ENCODE results near the gene WNT7B. TPM values are rescaled to one million over a fixed set of nuclear protein-coding genes. Genes with fewer than 3 reads are reported as not detected.

WNT7B gene
- total and polyA plus RNA-seq, 2 experiments from 2014 or later = 0.10 TPM; not detected in 1

GRCh38 chr22:45896153-45896951 is 80.6 kb downstream of the WNT7B start:
- Histone ChIP-seq H3K4me3 (no peak overlapping the region), H3K4me2 (no peak overlapping the region; the same call in 1 of the 2 replicates), H3K27me3 (ENCODE audit: insufficient read depth) (no peaks in the 10 kb centered on the region), H3K27ac (ENCODE audit: low read depth) (peak overlapping the region; percentile 55; the same call in 1 of the 2 replicates), H3K79me2 (replicated peaks; ENCODE audit: insufficient read depth) (no peaks in the 10 kb centered on the region), H2AFZ (peak overlapping the region; percentile 52; the same call in 1 of the 2 replicates), H4K20me1 (replicated peaks; ENCODE audit: insufficient read depth) (no peaks in the 10 kb centered on the region), H3K36me3 (ENCODE audit: insufficient read depth) (no peaks in the 10 kb centered on the region), H3K9me2 (ENCODE audit: insufficient read depth) (no peaks in the 10 kb centered on the region), H3K4me1 (ENCODE audit: insufficient read depth) (peaks cover 5% of the 10 kb centered on the region; the same call in 1 of the 2 replicates), H3F3A (replicated peaks; ENCODE audit: low read depth) (no peaks in the 10 kb centered on the region)
- peaks cover 16% of the 10 kb centered on the region for H3K27me3 Mint-ChIP-seq (ENCODE audit: insufficient read depth, low read depth, poor library complexity)
- no peaks in the 10 kb centered on the region for H3K36me3 Mint-ChIP-seq (ENCODE audit: low read depth)
- no peaks in the 10 kb centered on the region; the same call in 2 of the 3 replicates for H3K9me3 Mint-ChIP-seq
- ATAC-seq (peak; percentile 92), DNase-seq (ENCODE audit: low spot score) (peak; percentile 83)
- no peak overlapping the region for H3K4me3 Mint-ChIP-seq
- TF ChIP-seq NANOG (IDR thresholded peaks at IDR 0.05; ENCODE audit: borderline replicate concordance) (no peak), ZNF114 (CRISPR knock-in tag; IDR thresholded peaks at IDR 0.05) (no peak), CREB1 (CRISPR knock-in tag; IDR thresholded peaks at IDR 0.05; ENCODE audit: low read depth) (no peak), ZNF331 (CRISPR knock-in tag; IDR thresholded peaks at IDR 0.05; ENCODE audit: low read depth) (no peak), STAT1 (IDR thresholded peaks at IDR 0.05; ENCODE audit: unreplicated experiment) (no peak), POLR2AphosphoS5 (IDR thresholded peaks at IDR 0.05; ENCODE audit: low read depth) (no peak), EZH2phosphoT487 (IDR thresholded peaks at IDR 0.05; ENCODE audit: unreplicated experiment) (no peak), ETS1 (IDR thresholded peaks at IDR 0.05) (no peak), EZH2 (IDR thresholded peaks at IDR 0.05; ENCODE audit: low read depth, unreplicated experiment) (no peak), JUNB (IDR thresholded peaks at IDR 0.05; ENCODE audit: unreplicated experiment) (no peak)
- TF ChIP-seq, protein P1, sequence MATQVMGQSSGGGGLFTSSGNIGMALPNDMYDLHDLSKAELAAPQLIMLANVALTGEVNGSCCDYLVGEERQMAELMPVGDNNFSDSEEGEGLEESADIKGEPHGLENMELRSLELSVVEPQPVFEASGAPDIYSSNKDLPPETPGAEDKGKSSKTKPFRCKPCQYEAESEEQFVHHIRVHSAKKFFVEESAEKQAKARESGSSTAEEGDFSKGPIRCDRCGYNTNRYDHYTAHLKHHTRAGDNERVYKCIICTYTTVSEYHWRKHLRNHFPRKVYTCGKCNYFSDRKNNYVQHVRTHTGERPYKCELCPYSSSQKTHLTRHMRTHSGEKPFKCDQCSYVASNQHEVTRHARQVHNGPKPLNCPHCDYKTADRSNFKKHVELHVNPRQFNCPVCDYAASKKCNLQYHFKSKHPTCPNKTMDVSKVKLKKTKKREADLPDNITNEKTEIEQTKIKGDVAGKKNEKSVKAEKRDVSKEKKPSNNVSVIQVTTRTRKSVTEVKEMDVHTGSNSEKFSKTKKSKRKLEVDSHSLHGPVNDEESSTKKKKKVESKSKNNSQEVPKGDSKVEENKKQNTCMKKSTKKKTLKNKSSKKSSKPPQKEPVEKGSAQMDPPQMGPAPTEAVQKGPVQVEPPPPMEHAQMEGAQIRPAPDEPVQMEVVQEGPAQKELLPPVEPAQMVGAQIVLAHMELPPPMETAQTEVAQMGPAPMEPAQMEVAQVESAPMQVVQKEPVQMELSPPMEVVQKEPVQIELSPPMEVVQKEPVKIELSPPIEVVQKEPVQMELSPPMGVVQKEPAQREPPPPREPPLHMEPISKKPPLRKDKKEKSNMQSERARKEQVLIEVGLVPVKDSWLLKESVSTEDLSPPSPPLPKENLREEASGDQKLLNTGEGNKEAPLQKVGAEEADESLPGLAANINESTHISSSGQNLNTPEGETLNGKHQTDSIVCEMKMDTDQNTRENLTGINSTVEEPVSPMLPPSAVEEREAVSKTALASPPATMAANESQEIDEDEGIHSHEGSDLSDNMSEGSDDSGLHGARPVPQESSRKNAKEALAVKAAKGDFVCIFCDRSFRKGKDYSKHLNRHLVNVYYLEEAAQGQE (IDR thresholded peaks at IDR 0.05; ENCODE audit: unreplicated experiment) = no peak
- TF ChIP-seq, protein P2, sequence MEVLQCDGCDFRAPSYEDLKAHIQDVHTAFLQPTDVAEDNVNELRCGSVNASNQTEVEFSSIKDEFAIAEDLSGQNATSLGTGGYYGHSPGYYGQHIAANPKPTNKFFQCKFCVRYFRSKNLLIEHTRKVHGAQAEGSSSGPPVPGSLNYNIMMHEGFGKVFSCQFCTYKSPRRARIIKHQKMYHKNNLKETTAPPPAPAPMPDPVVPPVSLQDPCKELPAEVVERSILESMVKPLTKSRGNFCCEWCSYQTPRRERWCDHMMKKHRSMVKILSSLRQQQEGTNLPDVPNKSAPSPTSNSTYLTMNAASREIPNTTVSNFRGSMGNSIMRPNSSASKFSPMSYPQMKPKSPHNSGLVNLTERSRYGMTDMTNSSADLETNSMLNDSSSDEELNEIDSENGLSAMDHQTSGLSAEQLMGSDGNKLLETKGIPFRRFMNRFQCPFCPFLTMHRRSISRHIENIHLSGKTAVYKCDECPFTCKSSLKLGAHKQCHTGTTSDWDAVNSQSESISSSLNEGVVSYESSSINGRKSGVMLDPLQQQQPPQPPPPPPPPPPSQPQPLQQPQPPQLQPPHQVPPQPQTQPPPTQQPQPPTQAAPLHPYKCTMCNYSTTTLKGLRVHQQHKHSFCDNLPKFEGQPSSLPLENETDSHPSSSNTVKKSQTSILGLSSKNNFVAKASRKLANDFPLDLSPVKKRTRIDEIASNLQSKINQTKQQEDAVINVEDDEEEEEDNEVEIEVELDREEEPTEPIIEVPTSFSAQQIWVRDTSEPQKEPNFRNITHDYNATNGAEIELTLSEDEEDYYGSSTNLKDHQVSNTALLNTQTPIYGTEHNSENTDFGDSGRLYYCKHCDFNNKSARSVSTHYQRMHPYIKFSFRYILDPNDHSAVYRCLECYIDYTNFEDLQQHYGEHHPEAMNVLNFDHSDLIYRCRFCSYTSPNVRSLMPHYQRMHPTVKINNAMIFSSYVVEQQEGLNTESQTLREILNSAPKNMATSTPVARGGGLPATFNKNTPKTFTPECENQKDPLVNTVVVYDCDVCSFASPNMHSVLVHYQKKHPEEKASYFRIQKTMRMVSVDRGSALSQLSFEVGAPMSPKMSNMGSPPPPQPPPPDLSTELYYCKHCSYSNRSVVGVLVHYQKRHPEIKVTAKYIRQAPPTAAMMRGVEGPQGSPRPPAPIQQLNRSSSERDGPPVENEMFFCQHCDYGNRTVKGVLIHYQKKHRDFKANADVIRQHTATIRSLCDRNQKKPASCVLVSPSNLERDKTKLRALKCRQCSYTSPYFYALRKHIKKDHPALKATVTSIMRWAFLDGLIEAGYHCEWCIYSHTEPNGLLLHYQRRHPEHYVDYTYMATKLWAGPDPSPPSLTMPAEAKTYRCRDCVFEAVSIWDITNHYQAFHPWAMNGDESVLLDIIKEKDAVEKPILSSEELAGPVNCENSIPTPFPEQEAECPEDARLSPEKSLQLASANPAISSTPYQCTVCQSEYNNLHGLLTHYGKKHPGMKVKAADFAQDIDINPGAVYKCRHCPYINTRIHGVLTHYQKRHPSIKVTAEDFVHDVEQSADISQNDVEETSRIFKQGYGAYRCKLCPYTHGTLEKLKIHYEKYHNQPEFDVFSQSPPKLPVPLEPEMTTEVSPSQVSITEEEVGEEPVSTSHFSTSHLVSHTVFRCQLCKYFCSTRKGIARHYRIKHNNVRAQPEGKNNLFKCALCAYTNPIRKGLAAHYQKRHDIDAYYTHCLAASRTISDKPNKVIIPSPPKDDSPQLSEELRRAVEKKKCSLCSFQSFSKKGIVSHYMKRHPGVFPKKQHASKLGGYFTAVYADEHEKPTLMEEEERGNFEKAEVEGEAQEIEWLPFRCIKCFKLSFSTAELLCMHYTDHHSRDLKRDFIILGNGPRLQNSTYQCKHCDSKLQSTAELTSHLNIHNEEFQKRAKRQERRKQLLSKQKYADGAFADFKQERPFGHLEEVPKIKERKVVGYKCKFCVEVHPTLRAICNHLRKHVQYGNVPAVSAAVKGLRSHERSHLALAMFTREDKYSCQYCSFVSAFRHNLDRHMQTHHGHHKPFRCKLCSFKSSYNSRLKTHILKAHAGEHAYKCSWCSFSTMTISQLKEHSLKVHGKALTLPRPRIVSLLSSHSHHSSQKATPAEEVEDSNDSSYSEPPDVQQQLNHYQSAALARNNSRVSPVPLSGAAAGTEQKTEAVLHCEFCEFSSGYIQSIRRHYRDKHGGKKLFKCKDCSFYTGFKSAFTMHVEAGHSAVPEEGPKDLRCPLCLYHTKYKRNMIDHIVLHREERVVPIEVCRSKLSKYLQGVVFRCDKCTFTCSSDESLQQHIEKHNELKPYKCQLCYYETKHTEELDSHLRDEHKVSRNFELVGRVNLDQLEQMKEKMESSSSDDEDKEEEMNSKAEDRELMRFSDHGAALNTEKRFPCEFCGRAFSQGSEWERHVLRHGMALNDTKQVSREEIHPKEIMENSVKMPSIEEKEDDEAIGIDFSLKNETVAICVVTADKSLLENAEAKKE (CRISPR knock-in tag; IDR thresholded peaks at IDR 0.05) = no peak
- H3K4me1 Mint-ChIP-seq = peaks cover 14% of the 10 kb centered on the region; the same call in 2 of the 3 replicates
- H3K27ac Mint-ChIP-seq = peak overlapping the region; percentile 52; the same call in 1 of the 2 replicates

Measured in GM23338 (cell line).